B cell (primary cell): ENCODE measurements around the gene STK17A. TPM values are rescaled to one million over a fixed set of nuclear protein-coding genes. Genes with fewer than 3 reads are reported as not detected.

ENCODE experiments used
- ATAC-seq: fragments of 200-7000 bp; cut with Tn5 transposase; one replicate; pipeline ENCODE4 v1.10.0; 2021; ENCODE audit warnings: low read depth, mild to moderate bottlenecking, moderate number of reproducible peaks, moderate library complexity
- CTCF ChIA-PET: fragments of 350-600 bp; sonication (Branson Sonifier 250); formaldehyde crosslinking; loops from one replicate; lab custom pipeline; 2021; ENCODE audit warnings: antibody characterized with exemption, inconsistent platforms; lab: Charles Lee
- POLR2A ChIA-PET: fragments of 350-600 bp; sonication (Branson Sonifier 250); formaldehyde crosslinking; loops from one replicate; lab custom pipeline; 2021; ENCODE audit warnings: antibody characterized with exemption; lab: Charles Lee
- DNase-seq: peaks from one replicate; pipeline ENCODE4 v3.0.0; 2013
- H2AFZ ChIP-seq: 2 replicates; pipeline ENCODE4 v1.6.1; 2012; ENCODE audit warnings: mild to moderate bottlenecking, low read depth, low read length; ENCODE audit not compliant: insufficient read depth, poor library complexity, severe bottlenecking
- H3K27ac ChIP-seq, 2 donors: 1 replicate in 1 of 2; 2 replicates in 1 of 2; pipeline ENCODE4 v1.5.1; 2012 to 2013; ENCODE audit warnings: low read length in 2 of 2, mild to moderate bottlenecking in 2 of 2, moderate library complexity in 1 of 2
- H3K27me3 ChIP-seq, 4 experiments: fragments of 200-600 bp in 1 of 4; sonication (generic) in 1 of 4; replicated peaks in 1 of 4; 1 replicate in 2 of 4; 2 replicates in 2 of 4; pipeline versions ENCODE4 v1.6.1 to v1.7.0; 2013 to 2016; ENCODE audit warnings: low read length in 3 of 4, mild to moderate bottlenecking in 2 of 4, mixed read lengths in 1 of 4, moderate library complexity in 1 of 4; ENCODE audit not compliant: insufficient read depth in 4 of 4, control insufficient read depth in 3 of 4; ENCODE audit errors: control extremely low read depth in 1 of 4
- H3K36me3 ChIP-seq, 2 experiments: replicated peaks in 1 of 2; 1 replicate in 1 of 2; 2 replicates in 1 of 2; pipeline versions ENCODE4 v1.6.1 to v1.7.1; 2013; ENCODE audit warnings: low read length in 1 of 2; ENCODE audit not compliant: insufficient read depth in 2 of 2, control insufficient read depth in 1 of 2; ENCODE audit errors: control extremely low read depth in 1 of 2, extremely low read depth in 1 of 2
- H3K4me1 ChIP-seq, 2 donors: fragments of 200-600 bp in 1 of 2; sonication (generic) in 1 of 2; 1 replicate in 1 of 2; 2 replicates in 1 of 2; pipeline versions ENCODE4 v1.5.1 to v1.6.1; 2013 to 2017; ENCODE audit warnings: low read length in 2 of 2; ENCODE audit not compliant: control insufficient read depth in 2 of 2, insufficient read depth in 2 of 2
- H3K4me2 ChIP-seq: replicated peaks from 2 replicates; pipeline ENCODE3; 2012; ENCODE audit warnings: mild to moderate bottlenecking, low read depth, low read length; ENCODE audit not compliant: poor library complexity, severe bottlenecking
- H3K4me3 ChIP-seq, 5 experiments: fragments of 200-600 bp in 1 of 5; sonication (generic) in 1 of 5; 1 replicate in 3 of 5; 2 replicates in 2 of 5; pipeline versions ENCODE4 v1.5.1 to v1.7.0; 2011 to 2016; ENCODE audit warnings: low read length in 4 of 5, mild to moderate bottlenecking in 4 of 5, low read depth in 2 of 5, control low read depth in 1 of 5, moderate library complexity in 1 of 5; ENCODE audit not compliant: insufficient read depth in 1 of 5; ENCODE audit errors: control extremely low read depth in 1 of 5, extremely low read depth in 1 of 5
- H3K79me2 ChIP-seq: fragments of 200-600 bp; sonication (generic); one replicate; pipeline ENCODE4 v1.6.0; 2016; ENCODE audit warnings: low read length; ENCODE audit not compliant: control insufficient read depth, insufficient read depth
- H3K9ac ChIP-seq: fragments of 200-600 bp; sonication (generic); 2 replicates; pipeline ENCODE4 v1.6.1; 2017; ENCODE audit warnings: mild to moderate bottlenecking, low read length, moderate library complexity
- H3K9me3 ChIP-seq, 3 donors: one replicate each; pipeline versions ENCODE4 v1.6.1 to v1.7.1; 2013; ENCODE audit warnings: low read length in 2 of 3; ENCODE audit not compliant: control insufficient read depth in 2 of 3, insufficient read depth in 1 of 3; ENCODE audit errors: control extremely low read depth in 1 of 3
- H4K20me1 ChIP-seq: 2 replicates; pipeline ENCODE4 v1.6.0; 2012; ENCODE audit warnings: mild to moderate bottlenecking, low read length; ENCODE audit not compliant: insufficient read depth, control insufficient read depth, poor library complexity, severe bottlenecking
- H3K27ac Mint-ChIP-seq: one replicate; pipeline ENCODE4 v1.8.0; 2021; ENCODE audit warnings: mixed read lengths
- H3K27me3 Mint-ChIP-seq: one replicate; pipeline ENCODE4 v1.8.0; 2021; ENCODE audit warnings: mixed read lengths
- H3K4me1 Mint-ChIP-seq: one replicate; pipeline ENCODE4 v1.8.0; 2021; ENCODE audit warnings: mixed read lengths
- H3K4me3 Mint-ChIP-seq: one replicate; pipeline ENCODE4 v1.8.0; 2021; ENCODE audit warnings: mixed read lengths
- H3K9me3 Mint-ChIP-seq: one replicate; pipeline ENCODE4 v1.8.0; 2022; ENCODE audit warnings: mixed read lengths; ENCODE audit not compliant: insufficient read depth
- EZH2 ChIP-seq: IDR thresholded peaks from 2 replicates; pipeline ENCODE4 v1.6.1; 2012; ENCODE audit warnings: borderline replicate concordance, low read depth, mild to moderate bottlenecking, moderate library complexity, low read length; ENCODE audit not compliant: insufficient read depth, poor library complexity, severe bottlenecking
- WGBS: methylation state at CpG from one replicate; pipeline ENCODE4 v1.1.5; 2013; ENCODE audit warnings: missing lambda C conversion rate; ENCODE audit not compliant: insufficient coverage; 5-methylcytosine and 5-hydroxymethylcytosine counted together
- intact Hi-C: fragments of 100-400 bp; cut with micrococcal nuclease; formaldehyde crosslinking; loops from one replicate; pipeline ENCODE4 v1.10.0; 2022
- polyA plus RNA-seq: library from polyadenylated mRNA; depleted of rRNA; stranded (reverse); fragments of >200 nt; gene quantifications from 2 replicates; pipeline ENCODE4 v1.2.3, GENCODE V29; 2012
- total RNA-seq, 2 donors: library from RNA; stranded (reverse); fragments of 120-200 nt in 1 of 2; gene quantifications; 1 replicate in 1 of 2; 2 replicates in 1 of 2; pipeline versions ENCODE4 v1.2.3 to v1.2.4, GENCODE V29; 2013 to 2022
- TF ChIP-seq, protein P1 (sequence below): fragments of 200-600 bp; IDR thresholded peaks from one replicate; pipeline ENCODE4 v1.8.0; 2022; ENCODE audit warnings: antibody characterized with exemption, mild to moderate bottlenecking

The STK17A gene
- total and polyA plus RNA-seq, 2 donors (not counting 1 experiment from before 2014, with no cell fraction given), result 72.8 to 111 TPM

DNA sequence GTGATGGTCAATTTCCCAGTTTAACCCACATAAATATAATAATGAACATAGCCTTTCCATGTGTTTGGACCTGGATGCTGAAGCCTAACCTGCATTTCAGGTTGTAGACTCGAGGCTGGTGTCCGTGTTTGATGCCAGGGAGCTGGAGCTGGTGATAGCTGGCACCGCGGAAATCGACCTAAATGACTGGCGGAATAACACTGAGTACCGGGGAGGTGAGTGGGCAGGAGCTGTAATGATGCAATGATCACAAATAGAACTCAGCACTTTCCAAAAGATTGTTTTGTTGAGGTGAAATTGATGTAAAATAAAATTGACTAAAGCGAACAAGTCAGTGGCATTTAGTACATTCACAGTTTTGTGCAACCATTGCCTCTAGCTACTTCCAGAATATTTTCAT lies 30.8 kb upstream of the STK17A start:
- Histone ChIP-seq H3K9ac (no peak overlapping the region), H3K4me1 (no peaks in the 10 kb centered on the region), H3K79me2 (no peaks in the 10 kb centered on the region), H3K4me2 (no peak overlapping the region), H3K9me3 (peaks cover 0 to 2% (median 0%) of the 10 kb centered on the region in 3 donors), H3K27ac (no peak overlapping the region), H3K4me3 (no peak overlapping the region), H2AFZ (no peak overlapping the region), H3K27me3 (peaks cover 0 to 2% (median 0%) of the 10 kb centered on the region in 4 experiments), H4K20me1 (no peaks in the 10 kb centered on the region), H3K36me3 (no peaks in the 10 kb centered on the region)
- Mint-ChIP-seq H3K9me3 (no peaks in the 10 kb centered on the region), H3K27ac (no peak overlapping the region), H3K27me3 (peaks cover 40% of the 10 kb centered on the region), H3K4me3 (no peak overlapping the region), H3K4me1 (no peaks in the 10 kb centered on the region)
- no peak for ATAC-seq
- ChIA-PET POLR2A (no interaction called here), CTCF (no interaction called here)
- TF ChIP-seq, protein P1, sequence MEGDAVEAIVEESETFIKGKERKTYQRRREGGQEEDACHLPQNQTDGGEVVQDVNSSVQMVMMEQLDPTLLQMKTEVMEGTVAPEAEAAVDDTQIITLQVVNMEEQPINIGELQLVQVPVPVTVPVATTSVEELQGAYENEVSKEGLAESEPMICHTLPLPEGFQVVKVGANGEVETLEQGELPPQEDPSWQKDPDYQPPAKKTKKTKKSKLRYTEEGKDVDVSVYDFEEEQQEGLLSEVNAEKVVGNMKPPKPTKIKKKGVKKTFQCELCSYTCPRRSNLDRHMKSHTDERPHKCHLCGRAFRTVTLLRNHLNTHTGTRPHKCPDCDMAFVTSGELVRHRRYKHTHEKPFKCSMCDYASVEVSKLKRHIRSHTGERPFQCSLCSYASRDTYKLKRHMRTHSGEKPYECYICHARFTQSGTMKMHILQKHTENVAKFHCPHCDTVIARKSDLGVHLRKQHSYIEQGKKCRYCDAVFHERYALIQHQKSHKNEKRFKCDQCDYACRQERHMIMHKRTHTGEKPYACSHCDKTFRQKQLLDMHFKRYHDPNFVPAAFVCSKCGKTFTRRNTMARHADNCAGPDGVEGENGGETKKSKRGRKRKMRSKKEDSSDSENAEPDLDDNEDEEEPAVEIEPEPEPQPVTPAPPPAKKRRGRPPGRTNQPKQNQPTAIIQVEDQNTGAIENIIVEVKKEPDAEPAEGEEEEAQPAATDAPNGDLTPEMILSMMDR, result no peak
- no peak for TF ChIP-seq EZH2
- no peak for DNase-seq
- intact Hi-C loops, result no loop called here
- WGBS, result 79% methylated on average over 2 of the region's 8 CpGs

GRCh38 chr7:43553999-43554398 lies 28.9 kb upstream of the STK17A start:
- H3K9ac ChIP-seq, result no peak overlapping the region
- H3K9me3 ChIP-seq, result no peaks in the 10 kb centered on the region
- no peak for ATAC-seq
- WGBS, result 94% methylated on average over 2 of the region's 3 CpGs
- H3K36me3 ChIP-seq, result no peaks in the 10 kb centered on the region
- ChIA-PET POLR2A (no interaction called here), CTCF (no interaction called here)
- intact Hi-C loops, result no loop called here
- H3K27ac Mint-ChIP-seq, result no peak overlapping the region
- H3K4me1 ChIP-seq, result no peaks in the 10 kb centered on the region
- no peak overlapping the region for H3K4me2 ChIP-seq
- no peaks in the 10 kb centered on the region for H3K79me2 ChIP-seq
- no peak overlapping the region for H3K4me3 ChIP-seq
- H3K4me1 Mint-ChIP-seq, result no peaks in the 10 kb centered on the region
- TF ChIP-seq, protein P1, result no peak
- no peak for TF ChIP-seq EZH2
- no peak for DNase-seq
- H3K4me3 Mint-ChIP-seq, result no peak overlapping the region
- no peak overlapping the region for H3K27ac ChIP-seq
- no peaks in the 10 kb centered on the region for H4K20me1 ChIP-seq
- H3K9me3 Mint-ChIP-seq, result no peaks in the 10 kb centered on the region
- peaks cover 0 to 2% (median 0%) of the 10 kb centered on the region in 4 experiments for H3K27me3 ChIP-seq
- peaks cover 44% of the 10 kb centered on the region for H3K27me3 Mint-ChIP-seq
- H2AFZ ChIP-seq, result no peak overlapping the region
